Stomach (tissue), 4 donors: Measurements from ENCODE around the gene CENPO.

Experiments
- CTCF ChIP-seq, 7 experiments: fragments of 450-650 bp in 4 of 7; fragments of 200-600 bp in 3 of 7; sonication (generic) in 3 of 7; IDR thresholded peaks; one replicate each; pipeline ENCODE4 v1.5.1; 2016 to 2019; ENCODE audit warnings: antibody characterized with exemption in 7 of 7, control low read depth in 2 of 7, mild to moderate bottlenecking in 1 of 7
- EP300 ChIP-seq: sonication (generic); formaldehyde crosslinking; IDR thresholded peaks from one replicate; pipeline ENCODE4 v1.6.1; 2017; ENCODE audit warnings: antibody characterized with exemption

- TF ChIP-seq CTCF (IDR thresholded peaks at IDR 0.05), result no peak
- TF ChIP-seq EP300, result no peak
Observed at GRCh38 chr2:24822049-24822706, 29.0 kb downstream of the CENPO start.
